ENCODE data around the gene HACE1. TPM values are rescaled to one million over a fixed set of nuclear protein-coding genes. Genes with fewer than 3 reads are reported as not detected.
"Not testable (repeated sequence)": the region's sequence is repeated elsewhere in the genome, so short reads cannot be mapped to it uniquely, and the experiment has no call there.

The HACE1 gene
- total RNA-seq, 2 donors from 2014 or later: 11.7 to 19.3 TPM

DNA sequence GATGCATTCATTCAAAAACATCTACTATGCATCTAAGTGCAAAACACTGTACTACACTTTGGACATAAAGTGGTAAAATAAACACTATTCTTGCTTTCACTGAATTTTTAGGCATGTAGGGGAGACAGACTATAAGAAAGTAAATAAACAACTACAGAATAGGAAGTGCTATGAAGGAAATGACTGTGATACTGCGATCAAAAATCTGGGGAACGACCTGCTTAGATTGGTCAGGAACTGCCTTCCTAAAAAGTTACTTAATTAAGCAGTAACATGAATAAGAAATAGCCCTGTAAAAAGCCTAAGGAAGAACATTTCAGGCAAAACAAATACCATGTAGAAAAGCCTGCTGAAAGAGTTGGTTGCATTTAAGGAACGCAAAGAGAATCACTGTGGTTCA lies 50.6 kb downstream of the HACE1 start:
- WGBS: 92% methylated on average over 3 of the region's 3 CpGs
- no peaks in the 10 kb centered on the region for H3K9me3 ChIP-seq

GRCh38 chr6:104805335-104805734 lies 54.4 kb downstream of the HACE1 start:
- 99% methylated on average over 4 of the region's 4 CpGs for WGBS
- H3K27me3 ChIP-seq (replicated peaks; ENCODE audit: insufficient read depth); H3K4me3 ChIP-seq; H3K27ac ChIP-seq; H3K4me1 ChIP-seq (replicated peaks); DNase-seq (ENCODE audit: low spot score); H3K36me3 ChIP-seq; intact Hi-C loops (cut with DNase I); H3K9me3 ChIP-seq: not testable (repeated sequence)

More for the DNA sequence above, 50.6 kb downstream of the HACE1 start:
- no peak for DNase-seq (ENCODE audit: low spot score)
- intact Hi-C loops (cut with DNase I): no loop called here
- TF ChIP-seq POLR2A (IDR thresholded peaks at IDR 0.05) (no peak), CTCF (IDR thresholded peaks at IDR 0.05) (no peak), POLR2AphosphoS5 (IDR thresholded peaks at IDR 0.05) (no peak)
- Histone ChIP-seq H3K27me3 (replicated peaks; ENCODE audit: insufficient read depth) (no peaks in the 10 kb centered on the region), H3K4me1 (replicated peaks) (no peaks in the 10 kb centered on the region), H3K36me3 (no peaks in the 10 kb centered on the region), H3K27ac (no peak overlapping the region), H3K4me3 (no peak overlapping the region)

- no peak for DNase-seq (ENCODE audit: low spot score)
- 87% methylated on average over 3 of the region's 3 CpGs for WGBS
These were observed 60.5 kb downstream of the HACE1 start for GRCh38 chr6:104799134-104799657.

DNA sequence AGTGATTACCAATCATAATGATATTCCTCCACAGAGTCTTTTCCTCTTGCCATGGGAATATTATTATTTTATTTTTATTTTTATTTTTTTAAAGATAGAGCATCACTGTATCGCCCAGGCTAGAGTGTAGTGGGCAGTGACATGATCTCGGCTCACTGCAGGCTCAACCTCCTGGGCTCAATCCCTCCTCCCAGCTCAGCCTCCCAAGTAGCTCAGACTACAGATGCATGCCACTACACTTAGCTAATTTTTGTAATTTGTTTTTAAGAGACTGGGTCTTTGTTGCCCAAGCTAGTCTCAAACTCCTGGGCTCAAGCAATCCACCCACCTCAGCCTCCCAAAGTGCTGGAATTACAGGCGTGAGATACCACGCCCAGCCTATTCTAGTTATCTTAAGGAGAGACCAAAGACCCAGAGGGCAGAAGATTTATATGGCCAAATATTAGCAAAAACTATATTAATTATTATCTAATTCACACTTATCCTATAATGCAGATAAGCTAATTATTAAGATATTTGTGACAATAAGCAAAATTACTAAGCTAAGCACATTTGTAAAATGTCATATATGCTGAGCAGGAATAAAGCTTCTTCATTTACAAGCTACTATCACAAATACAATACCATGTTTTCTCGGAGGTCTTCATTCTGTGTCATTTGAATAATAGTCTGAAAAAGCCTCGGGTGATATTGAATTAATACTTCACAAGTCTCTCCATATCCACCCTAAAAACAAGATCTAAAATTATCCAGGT lies 63.5 kb downstream of the HACE1 start:
- DNase-seq (ENCODE audit: low spot score): no peak
- H3K27ac ChIP-seq: no peak overlapping the region
- no peaks in the 10 kb centered on the region for H3K27me3 ChIP-seq (replicated peaks; ENCODE audit: insufficient read depth)
- intact Hi-C loops (cut with DNase I): no loop called here
- no peak overlapping the region for H3K4me3 ChIP-seq
- no peaks in the 10 kb centered on the region for H3K9me3 ChIP-seq
- no peaks in the 10 kb centered on the region for H3K36me3 ChIP-seq
- TF ChIP-seq POLR2AphosphoS5 (IDR thresholded peaks at IDR 0.05): no peak
- H3K4me1 ChIP-seq (replicated peaks): no peaks in the 10 kb centered on the region
- WGBS: 93% methylated on average over 6 of the region's 6 CpGs

More at GRCh38 chr6:104799134-104799657, 60.5 kb downstream of the HACE1 start:
- TF ChIP-seq CTCF (IDR thresholded peaks at IDR 0.05) (no peak), POLR2A (IDR thresholded peaks at IDR 0.05) (no peak), POLR2AphosphoS5 (IDR thresholded peaks at IDR 0.05) (no peak)
- Histone ChIP-seq H3K9me3 (no peaks in the 10 kb centered on the region), H3K36me3 (no peaks in the 10 kb centered on the region), H3K27ac (no peak overlapping the region), H3K27me3 (replicated peaks; ENCODE audit: insufficient read depth) (no peaks in the 10 kb centered on the region), H3K4me3 (no peak overlapping the region), H3K4me1 (replicated peaks) (no peaks in the 10 kb centered on the region)
- intact Hi-C loops (cut with DNase I): no loop called here

DNA sequence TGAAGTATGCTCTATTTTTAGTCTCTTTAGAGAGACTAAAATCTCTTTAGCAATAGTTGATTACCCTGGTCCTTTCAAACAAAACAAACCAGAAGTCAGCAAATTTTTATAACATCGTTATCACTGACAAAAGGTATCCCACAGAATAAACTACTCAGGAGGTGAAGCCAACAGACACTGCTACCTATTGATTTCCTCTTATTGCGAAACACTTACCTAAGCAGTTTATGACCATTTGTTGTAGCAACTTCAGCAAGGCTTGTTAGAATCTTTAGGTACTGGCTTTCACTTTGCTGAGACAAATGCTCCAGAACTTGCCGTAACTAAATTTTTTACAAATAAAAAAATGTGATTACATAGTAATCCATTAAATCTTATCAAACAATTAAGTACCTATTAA lies 64.4 kb downstream of the HACE1 start:
- H3K27ac ChIP-seq: no peak overlapping the region
- no peaks in the 10 kb centered on the region for H3K9me3 ChIP-seq
- WGBS: 80% methylated on average over 3 of the region's 3 CpGs
- no peak for DNase-seq (ENCODE audit: low spot score)
- H3K4me1 ChIP-seq (replicated peaks): no peaks in the 10 kb centered on the region
- no peak for TF ChIP-seq POLR2AphosphoS5 (IDR thresholded peaks at IDR 0.05)
- TF ChIP-seq POLR2A (IDR thresholded peaks at IDR 0.05): no peak
- no peak for TF ChIP-seq CTCF (IDR thresholded peaks at IDR 0.05)
- no peak overlapping the region for H3K4me3 ChIP-seq
- intact Hi-C loops (cut with DNase I): no loop called here
- no peaks in the 10 kb centered on the region for H3K27me3 ChIP-seq (replicated peaks; ENCODE audit: insufficient read depth)
- no peaks in the 10 kb centered on the region for H3K36me3 ChIP-seq

- TF ChIP-seq CTCF (IDR thresholded peaks at IDR 0.05) (peak in 2 of 4 experiments; percentile 14 to 21), POLR2AphosphoS5 (IDR thresholded peaks at IDR 0.05) (no peak)
- Histone ChIP-seq H3K4me3 (no peak overlapping the region), H3K9me3 (no peaks in the 10 kb centered on the region), H3K36me3 (no peaks in the 10 kb centered on the region), H3K27ac (no peak overlapping the region), H3K4me1 (replicated peaks) (no peaks in the 10 kb centered on the region), H3K27me3 (replicated peaks; ENCODE audit: insufficient read depth) (no peaks in the 10 kb centered on the region)
- WGBS: 58% methylated on average over 5 of the region's 5 CpGs
- intact Hi-C loops (cut with DNase I): no loop called here
- no peak for DNase-seq (ENCODE audit: low spot score)
These were observed 69.9 kb downstream of the HACE1 start for GRCh38 chr6:104789770-104790190.

All from prostate gland (tissue), 2 donors.